Purkinje cell (primary cell): ENCODE measurements around the gene ATOH7. TPM values are rescaled to one million over a fixed set of nuclear protein-coding genes. Genes with fewer than 3 reads are reported as not detected.

Source experiments
- polyA plus RNA-seq: library from polyadenylated mRNA; unstranded; fragments of >200 nt; fragmentation: Nextera tagmentation; gene quantifications from 2 replicates; pipeline ENCODE4 v1.2.1, GENCODE V29; 2014

ATOH7 gene
- polyA plus RNA-seq: 1.2 and 1.5 TPM in 2 replicates

DNA sequence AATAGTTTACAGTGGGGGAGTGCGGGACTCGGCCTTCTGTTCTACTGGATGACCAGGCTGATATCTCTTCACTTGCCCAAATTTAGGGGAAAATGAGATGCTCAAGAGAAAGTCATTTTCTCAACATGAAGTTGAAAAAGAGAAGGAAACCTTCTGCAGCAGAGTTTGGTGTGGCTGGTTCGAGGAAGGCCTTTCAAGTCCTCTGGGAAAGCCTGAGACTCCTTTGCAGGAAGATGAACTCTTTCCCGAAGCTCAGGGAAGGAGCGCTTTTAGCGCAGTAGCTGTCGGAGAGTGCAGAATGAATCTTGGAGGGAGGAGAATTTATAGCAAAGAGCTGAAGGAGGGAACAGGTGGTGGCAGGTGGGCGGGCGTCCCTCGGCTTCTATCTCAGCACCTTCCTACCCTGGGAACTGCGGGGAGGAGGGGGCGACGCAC lies at the start of gene ATOH7:
Gene ATOH7, minus strand, starts transcription at position 297 of the 435 bp plus-strand sequence. CDS start 436 bp downstream, outside the sequence.

Other genes with a start within 250 kb of the ATOH7 start
- gene HERC4, start 156.8 kb downstream of the ATOH7 start, polyA plus RNA-seq: 26.7 and 27.6 TPM in 2 replicates
- gene MYPN, start 122.6 kb downstream of the ATOH7 start, polyA plus RNA-seq: 0.73 and 1.8 TPM in 2 replicates
- gene HNRNPH3, start 100.0 kb upstream of the ATOH7 start, polyA plus RNA-seq: 60.6 and 64.8 TPM in 2 replicates
- gene PBLD, start 100.8 kb upstream of the ATOH7 start, polyA plus RNA-seq: 4.4 and 11.4 TPM in 2 replicates
- gene RUFY2, start 175.2 kb upstream of the ATOH7 start, polyA plus RNA-seq: 30.8 and 50.6 TPM in 2 replicates
- gene DNA2, start 239.9 kb upstream of the ATOH7 start, polyA plus RNA-seq: 0.32 and 2.2 TPM in 2 replicates